ENCODE measurements around the gene DDX56. TPM values are rescaled to one million over a fixed set of nuclear protein-coding genes. Genes with fewer than 3 reads are reported as not detected.

Gene DDX56
- total RNA-seq, 1 donor, result 57.0 TPM

GRCh38 chr7:44617225-44617890 is 43.6 kb upstream of the DDX56 start:
- H3K4me3 ChIP-seq (ENCODE audit: low read depth, low read length), result no peak overlapping the region
- DNase-seq (ENCODE audit: low read depth), result no peak
- TF ChIP-seq, protein P1, sequence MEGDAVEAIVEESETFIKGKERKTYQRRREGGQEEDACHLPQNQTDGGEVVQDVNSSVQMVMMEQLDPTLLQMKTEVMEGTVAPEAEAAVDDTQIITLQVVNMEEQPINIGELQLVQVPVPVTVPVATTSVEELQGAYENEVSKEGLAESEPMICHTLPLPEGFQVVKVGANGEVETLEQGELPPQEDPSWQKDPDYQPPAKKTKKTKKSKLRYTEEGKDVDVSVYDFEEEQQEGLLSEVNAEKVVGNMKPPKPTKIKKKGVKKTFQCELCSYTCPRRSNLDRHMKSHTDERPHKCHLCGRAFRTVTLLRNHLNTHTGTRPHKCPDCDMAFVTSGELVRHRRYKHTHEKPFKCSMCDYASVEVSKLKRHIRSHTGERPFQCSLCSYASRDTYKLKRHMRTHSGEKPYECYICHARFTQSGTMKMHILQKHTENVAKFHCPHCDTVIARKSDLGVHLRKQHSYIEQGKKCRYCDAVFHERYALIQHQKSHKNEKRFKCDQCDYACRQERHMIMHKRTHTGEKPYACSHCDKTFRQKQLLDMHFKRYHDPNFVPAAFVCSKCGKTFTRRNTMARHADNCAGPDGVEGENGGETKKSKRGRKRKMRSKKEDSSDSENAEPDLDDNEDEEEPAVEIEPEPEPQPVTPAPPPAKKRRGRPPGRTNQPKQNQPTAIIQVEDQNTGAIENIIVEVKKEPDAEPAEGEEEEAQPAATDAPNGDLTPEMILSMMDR (IDR thresholded peaks at IDR 0.05; ENCODE audit: insufficient read depth, low read depth, low read length), result no peak

- no peak for DNase-seq (ENCODE audit: low read depth)
- H3K4me3 ChIP-seq (ENCODE audit: low read depth, low read length), result no peak overlapping the region
- TF ChIP-seq, protein P1 (IDR thresholded peaks at IDR 0.05; ENCODE audit: insufficient read depth, low read depth, low read length), result no peak
Observed at GRCh38 chr7:44616545-44616944, 42.8 kb upstream of the DDX56 start.

DNA sequence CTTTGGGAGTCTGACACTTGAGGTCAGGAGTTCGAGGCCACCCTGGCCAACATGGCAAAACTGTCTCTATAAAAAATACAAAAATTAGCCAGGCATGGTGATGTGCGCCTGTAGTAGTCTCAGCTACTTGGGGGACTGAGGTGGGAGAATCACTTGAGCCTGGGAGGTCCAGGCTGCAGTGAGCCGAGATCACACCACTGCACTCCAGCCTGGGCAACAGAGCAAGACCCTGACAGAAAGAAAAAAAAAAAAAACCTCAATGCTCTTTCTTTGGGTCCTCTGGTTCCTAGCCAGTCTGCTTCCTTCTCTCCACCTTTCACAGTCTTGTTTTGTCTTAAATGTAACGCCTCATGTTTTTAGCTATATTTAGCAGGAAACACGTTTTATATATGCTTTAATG is 42.1 kb upstream of the DDX56 start:
- no peak for DNase-seq (ENCODE audit: low read depth)
- TF ChIP-seq, protein P1 (IDR thresholded peaks at IDR 0.05; ENCODE audit: insufficient read depth, low read depth, low read length), result no peak
- H3K4me3 ChIP-seq (ENCODE audit: low read depth, low read length), result no peak overlapping the region

- peak; percentile 34 for DNase-seq (ENCODE audit: low read depth)
- no peak overlapping the region for H3K4me3 ChIP-seq (ENCODE audit: low read depth, low read length)
- TF ChIP-seq, protein P1 (IDR thresholded peaks at IDR 0.05; ENCODE audit: insufficient read depth, low read depth, low read length), result no peak
Observed at GRCh38 chr7:44615149-44615611, 41.5 kb upstream of the DDX56 start.

GRCh38 chr7:44609829-44610228 is 36.1 kb upstream of the DDX56 start:
- H3K4me3 ChIP-seq (ENCODE audit: low read depth, low read length), result no peak overlapping the region
- TF ChIP-seq, protein P1 (IDR thresholded peaks at IDR 0.05; ENCODE audit: insufficient read depth, low read depth, low read length), result no peak
- DNase-seq (ENCODE audit: low read depth), result no peak

DNA sequence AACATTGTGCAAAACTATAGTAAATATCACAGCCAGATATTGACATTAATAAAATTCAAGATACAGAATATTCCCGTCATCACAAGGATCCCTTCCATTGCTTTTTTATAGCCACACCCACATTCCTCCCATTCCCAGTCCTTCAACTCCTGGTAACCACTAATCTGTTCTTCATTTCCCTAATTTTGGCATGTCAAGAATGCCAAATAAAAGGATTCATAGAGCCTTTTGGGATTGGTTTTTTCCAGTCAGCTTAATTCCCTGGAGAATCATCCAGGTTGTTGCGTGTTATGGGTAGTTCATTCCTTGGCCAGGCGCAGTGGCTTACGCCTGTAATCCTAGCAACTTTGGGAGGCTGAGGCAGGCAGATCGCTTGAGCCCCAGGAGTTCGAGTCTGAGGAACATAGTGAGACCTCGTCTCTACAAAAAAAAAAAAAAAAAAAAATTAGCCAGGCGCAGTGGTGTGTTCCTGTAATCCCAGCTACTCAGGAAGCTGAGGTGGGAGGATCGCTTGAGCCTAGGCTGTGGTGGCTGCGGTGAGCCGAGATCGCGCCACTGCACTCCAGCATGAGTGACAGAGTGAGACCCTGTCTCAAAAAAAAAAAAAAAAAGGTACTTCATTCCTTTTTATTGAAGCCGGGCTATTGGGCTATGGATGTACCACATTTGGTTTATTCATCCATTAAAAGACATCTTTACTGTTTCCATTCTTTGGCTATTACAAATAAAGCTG is 35.4 kb upstream of the DDX56 start:
- H3K4me3 ChIP-seq (ENCODE audit: low read depth, low read length), result peak overlapping the region; percentile 3
- DNase-seq (ENCODE audit: low read depth), result peak; percentile 85
- TF ChIP-seq, protein P1 (IDR thresholded peaks at IDR 0.05; ENCODE audit: insufficient read depth, low read depth, low read length), result no peak
